ENCODE results near the gene SLC4A4.
"Not testable (repeated sequence)": the region's sequence is repeated elsewhere in the genome, so short reads cannot be mapped to it uniquely, and the experiment has no call there.

SLC4A4 gene

DNA sequence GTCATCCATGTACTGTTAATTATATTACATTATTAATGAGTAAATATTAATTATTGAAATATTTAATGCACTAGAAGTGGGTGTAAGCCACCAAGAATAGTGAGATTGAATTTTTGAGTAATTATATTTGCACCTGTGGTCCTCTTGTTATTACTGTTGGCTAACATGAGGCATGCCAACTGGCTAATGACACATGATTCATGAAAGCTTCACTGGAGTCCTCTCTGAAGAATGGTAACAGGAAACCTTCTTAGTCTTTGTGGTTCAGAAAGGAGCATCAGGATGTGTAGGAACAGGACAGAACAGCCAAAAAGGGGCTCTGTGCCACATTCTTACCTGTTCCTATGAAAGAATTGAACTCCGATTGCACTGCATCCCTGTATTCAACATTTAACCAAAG lies 65.2 kb downstream of the SLC4A4 start:
- DNase-seq (ENCODE audit: extremely low spot score, insufficient read length, low read depth) (no peak), FAIRE-seq (no peak)

DNA sequence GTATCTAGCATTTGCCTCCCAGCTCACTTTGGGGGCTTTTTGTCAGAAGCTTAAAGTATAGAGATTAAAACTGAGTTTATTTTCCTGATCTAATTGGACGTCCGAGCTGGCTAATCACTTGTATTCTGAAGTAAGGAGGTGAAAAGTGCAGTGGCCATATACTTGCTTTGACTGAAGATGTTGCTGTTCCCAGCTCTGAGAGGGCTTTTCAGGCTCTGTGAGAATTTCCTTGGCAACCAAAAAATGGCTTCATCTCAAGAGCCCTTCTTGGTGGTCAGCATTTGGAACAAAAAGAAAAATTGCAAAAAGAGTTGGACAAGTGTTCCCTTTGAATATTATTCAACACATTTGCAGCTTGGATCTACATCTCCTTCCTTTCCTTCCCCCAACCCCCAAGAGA lies 67.0 kb downstream of the SLC4A4 start:
- DNase-seq (ENCODE audit: extremely low spot score, insufficient read length, low read depth) (no peak), FAIRE-seq (no peak)

- FAIRE-seq: no peak
These were observed 67.7 kb downstream of the SLC4A4 start for GRCh38 chr4:71406459-71406963.

DNA sequence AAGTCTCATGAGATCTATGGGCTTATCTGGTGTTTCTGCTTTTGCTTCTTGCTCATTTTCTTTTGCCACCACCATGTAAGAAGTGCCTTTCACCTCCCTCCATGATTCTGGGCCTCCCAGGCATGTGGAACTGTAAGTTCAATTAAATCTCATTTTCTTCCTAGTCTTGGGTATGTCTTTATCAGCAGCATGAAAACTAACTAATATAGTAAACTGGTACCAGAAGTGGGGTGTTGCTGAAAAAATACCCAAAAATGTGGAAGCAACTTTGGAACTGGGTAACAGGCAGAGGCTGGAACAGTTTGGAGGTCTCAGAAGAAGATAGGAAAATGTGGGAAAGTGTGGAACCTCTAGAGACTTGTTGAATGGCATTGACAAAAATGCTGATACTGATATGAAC lies 70.1 kb downstream of the SLC4A4 start:
- not testable (repeated sequence) for FAIRE-seq; DNase-seq (ENCODE audit: extremely low spot score, insufficient read length, low read depth)

More at GRCh38 chr4:71406459-71406963, 67.7 kb downstream of the SLC4A4 start:
- DNase-seq (ENCODE audit: extremely low spot score, insufficient read length, low read depth): no peak

- DNase-seq (ENCODE audit: extremely low spot score, insufficient read length, low read depth): no peak
- no peak for FAIRE-seq
These were observed 73.2 kb downstream of the SLC4A4 start for GRCh38 chr4:71411981-71412380.

DNA sequence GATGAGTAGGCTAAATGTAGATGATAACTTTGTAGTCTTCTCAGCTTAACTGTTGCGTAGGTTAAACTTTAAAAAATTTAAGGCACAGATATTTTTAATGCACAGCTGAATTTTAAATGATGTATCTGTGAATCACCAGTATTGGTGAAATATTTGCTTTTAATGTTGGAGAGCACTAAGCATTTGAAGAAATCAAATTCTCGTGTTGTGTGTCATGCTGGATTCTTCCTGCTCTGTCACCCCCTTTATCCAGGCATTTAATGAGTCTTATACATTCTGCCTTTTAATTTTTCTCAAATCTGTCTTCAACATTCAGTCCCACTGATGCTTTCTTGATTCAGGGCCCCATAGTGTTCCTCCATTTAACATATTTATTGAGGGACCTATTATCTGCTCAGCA lies 76.7 kb downstream of the SLC4A4 start:
- no peak for FAIRE-seq
- no peak for DNase-seq (ENCODE audit: extremely low spot score, insufficient read length, low read depth)

- FAIRE-seq: no peak
- no peak for DNase-seq (ENCODE audit: extremely low spot score, insufficient read length, low read depth)
These were observed 78.3 kb downstream of the SLC4A4 start for GRCh38 chr4:71417150-71417549.

DNA sequence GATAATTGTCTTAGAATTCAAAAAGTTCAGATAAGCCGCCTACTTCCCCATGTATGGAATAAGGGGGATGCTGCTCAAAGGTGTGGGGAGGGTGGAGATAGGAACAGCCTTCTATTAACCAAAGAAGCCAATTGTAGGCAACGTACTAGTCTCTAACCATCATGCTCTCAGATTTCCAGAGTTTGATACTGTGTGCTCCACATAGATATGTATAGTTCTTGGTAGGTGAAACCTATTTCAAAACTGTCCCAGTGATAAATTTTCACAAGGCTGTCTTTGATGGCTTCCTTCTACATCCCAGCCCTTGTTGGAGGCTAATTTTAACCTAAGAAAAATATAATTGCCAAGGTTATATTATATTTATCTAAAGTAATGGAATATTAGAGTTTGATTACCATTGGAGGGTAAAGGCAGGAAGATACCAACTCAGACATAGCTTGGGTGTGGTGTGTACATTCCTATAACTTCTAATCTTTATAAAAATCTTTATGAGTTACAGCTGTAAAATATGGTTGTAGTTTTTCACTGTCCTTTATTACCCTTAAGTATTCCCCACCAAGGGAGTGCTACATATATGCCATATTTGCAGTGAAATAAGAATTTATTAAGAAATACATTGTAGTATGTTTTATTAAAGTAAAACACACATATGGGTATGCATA lies 87.7 kb downstream of the SLC4A4 start:
- no peak for FAIRE-seq

DNA sequence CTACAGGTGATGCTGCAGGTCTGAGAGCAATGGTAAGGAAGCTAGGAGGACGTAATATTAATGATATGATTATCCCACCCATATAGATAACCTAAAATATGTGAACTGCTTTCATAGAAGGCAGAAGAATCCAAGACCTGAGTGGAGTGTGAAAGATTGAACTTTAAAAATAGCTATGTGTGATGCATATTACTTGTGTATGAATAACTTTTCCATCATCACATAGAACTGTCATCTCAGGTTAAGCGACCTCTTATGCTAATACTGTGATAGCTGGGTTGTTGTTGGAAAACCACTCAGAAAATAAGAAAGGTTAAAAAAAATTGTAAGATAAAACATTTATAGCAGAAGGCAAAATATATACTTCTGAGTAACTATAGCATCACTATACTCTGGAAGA lies 90.3 kb downstream of the SLC4A4 start:
- DNase-seq (ENCODE audit: extremely low spot score, insufficient read length, low read depth) (no peak), FAIRE-seq (no peak)

More for the DNA sequence above, 87.7 kb downstream of the SLC4A4 start:
- no peak for DNase-seq (ENCODE audit: extremely low spot score, insufficient read length, low read depth)

DNA sequence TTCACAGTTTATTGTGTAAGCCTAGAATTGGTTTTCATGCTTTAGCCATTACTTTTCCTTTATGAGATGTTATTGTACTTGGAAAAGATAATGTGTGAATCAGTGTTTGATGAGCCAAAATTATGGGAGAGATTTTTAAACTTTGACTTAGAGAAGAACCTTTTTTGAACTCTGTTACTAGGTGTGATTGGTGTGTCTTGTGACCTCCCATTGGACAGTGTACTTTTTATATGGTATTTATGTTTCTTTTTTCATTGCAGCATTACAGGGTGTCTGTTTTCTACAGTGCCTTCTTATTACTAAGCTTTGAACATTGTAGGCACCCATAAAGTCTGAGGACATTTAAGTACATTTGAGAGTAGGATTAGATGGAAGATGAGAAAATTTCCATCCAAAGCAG lies 91.1 kb downstream of the SLC4A4 start:
- FAIRE-seq (no peak), DNase-seq (ENCODE audit: extremely low spot score, insufficient read length, low read depth) (no peak)

- no peak for DNase-seq (ENCODE audit: extremely low spot score, insufficient read length, low read depth)
- FAIRE-seq: no peak
These were observed 91.8 kb downstream of the SLC4A4 start for GRCh38 chr4:71430609-71431008.

GRCh38 chr4:71440612-71441011 lies 101.8 kb downstream of the SLC4A4 start:
- no peak for DNase-seq (ENCODE audit: extremely low spot score, insufficient read length, low read depth)
- FAIRE-seq: no peak

- DNase-seq (ENCODE audit: extremely low spot score, insufficient read length, low read depth): no peak
- FAIRE-seq: no peak
These were observed 102.7 kb downstream of the SLC4A4 start for GRCh38 chr4:71441186-71442169.

DNA sequence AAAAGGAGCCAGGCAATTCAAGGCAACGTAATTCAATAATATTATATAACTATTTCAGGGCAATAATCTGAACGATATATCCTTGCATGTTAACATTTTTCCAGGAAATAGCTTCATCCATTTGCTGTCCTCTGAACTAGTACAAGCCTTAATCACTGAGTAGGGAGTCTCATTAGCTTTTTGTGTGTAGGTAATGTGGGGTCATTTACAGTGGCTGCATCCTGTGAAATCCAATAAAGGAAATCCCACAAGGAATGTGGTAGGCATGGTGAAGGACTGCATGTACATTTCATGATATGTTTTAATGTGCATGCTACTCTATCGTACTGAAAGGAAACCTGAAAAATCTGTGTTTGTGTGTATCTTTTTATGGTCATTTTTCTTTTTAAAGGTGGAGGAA lies 103.5 kb downstream of the SLC4A4 start:
- DNase-seq (ENCODE audit: extremely low spot score, insufficient read length, low read depth): no peak
- no peak for FAIRE-seq

- FAIRE-seq (no peak), DNase-seq (ENCODE audit: extremely low spot score, insufficient read length, low read depth) (no peak)
These were observed 105.6 kb downstream of the SLC4A4 start for GRCh38 chr4:71444395-71444794.

GRCh38 chr4:71445811-71446210 lies 107.0 kb downstream of the SLC4A4 start:
- no peak for DNase-seq (ENCODE audit: extremely low spot score, insufficient read length, low read depth)
- FAIRE-seq: no peak

DNA sequence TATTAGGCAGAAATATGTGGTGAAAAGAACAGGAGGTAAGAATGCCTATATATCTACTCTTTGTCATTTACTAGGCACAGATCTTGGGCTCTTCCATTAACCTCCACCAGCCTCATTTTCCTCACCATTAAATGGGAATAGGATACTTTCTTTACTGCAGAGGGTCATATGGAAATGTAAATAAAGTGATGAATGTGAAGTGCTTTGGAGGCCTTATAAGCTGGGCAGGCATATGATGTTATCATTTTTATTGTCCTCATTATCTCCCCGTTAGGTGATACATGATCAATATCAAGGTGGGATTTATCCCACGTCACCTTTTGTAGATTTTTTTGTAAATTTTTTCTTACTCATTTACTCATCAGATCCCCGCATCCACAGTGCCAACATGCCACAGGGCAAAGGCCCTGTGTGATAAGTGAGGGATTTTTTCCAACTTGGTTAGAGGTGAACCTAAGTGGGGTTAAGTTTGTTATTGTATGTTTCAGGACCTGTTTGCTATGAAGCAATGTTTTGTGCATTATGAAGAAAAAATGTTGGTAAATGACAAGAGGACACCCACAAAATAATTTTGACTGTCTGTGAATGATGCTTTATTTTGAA lies 107.8 kb downstream of the SLC4A4 start:
- DNase-seq (ENCODE audit: extremely low spot score, insufficient read length, low read depth) (no peak), FAIRE-seq (no peak)

DNA sequence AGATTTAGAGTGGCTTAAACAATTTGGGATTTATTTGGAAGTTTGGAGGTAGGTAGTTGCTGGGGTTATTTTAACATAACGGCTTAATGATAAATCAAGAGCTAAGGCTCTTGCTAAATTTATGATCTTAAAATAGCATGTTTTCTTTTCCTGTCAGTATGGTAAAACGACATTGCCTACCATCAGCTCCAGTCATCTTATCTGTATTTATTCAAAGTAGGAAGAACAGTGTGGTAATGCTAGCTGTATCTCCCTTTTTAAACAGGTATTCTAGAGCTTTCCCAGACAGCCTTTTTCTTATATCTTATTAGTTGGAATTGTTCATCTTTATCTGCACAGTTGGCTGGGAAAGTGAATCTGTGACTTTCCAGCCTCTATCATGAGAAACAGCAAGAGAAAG lies 110.2 kb downstream of the SLC4A4 start:
- no peak for DNase-seq (ENCODE audit: extremely low spot score, insufficient read length, low read depth)
- no peak for FAIRE-seq

GRCh38 chr4:71449878-71450277 lies 111.1 kb downstream of the SLC4A4 start:
- no peak for DNase-seq (ENCODE audit: extremely low spot score, insufficient read length, low read depth)
- FAIRE-seq: no peak

DNA sequence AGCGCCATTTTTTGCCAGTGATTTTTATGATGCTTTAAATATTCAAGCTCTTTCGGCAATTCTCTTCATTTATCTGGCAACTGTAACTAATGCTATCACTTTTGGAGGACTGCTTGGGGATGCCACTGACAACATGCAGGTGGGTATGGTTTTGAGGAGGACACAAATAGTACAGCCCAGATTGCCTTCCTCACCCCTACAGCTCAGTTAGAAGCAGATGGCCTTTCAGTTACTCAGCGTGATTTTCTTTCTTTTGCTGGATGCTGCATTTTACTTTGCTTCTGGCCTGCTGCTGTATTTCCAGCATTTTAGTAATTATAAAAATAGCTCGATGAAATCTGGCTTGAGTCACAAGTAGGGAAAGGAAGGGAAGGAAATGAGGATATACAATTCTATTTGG lies 114.7 kb downstream of the SLC4A4 start:
- FAIRE-seq: no peak
- DNase-seq (ENCODE audit: extremely low spot score, insufficient read length, low read depth): no peak

DNA sequence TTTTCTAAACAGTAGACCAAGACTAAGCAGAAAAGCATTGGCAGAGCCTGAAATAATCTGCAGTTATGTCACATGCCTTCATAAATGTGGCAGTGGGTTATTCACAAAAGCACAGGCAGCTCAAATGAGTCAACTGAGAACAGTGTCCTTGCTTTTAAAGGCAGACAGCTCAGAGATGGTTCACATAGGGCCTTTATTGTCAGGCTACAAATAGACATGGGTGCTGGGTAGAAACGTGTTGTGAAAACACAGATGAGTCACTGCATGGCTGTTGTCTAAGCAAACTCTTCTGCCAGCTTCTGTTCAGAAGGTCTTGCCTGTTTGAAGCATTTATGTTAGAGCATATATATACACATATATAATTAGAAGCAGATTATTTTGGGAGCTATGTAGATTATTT lies 118.0 kb downstream of the SLC4A4 start:
- DNase-seq (ENCODE audit: extremely low spot score, insufficient read length, low read depth) (no peak), FAIRE-seq (no peak)
